HepG2 (cell line): ENCODE results near the gene HIPK2. TPM values are rescaled to one million over a fixed set of nuclear protein-coding genes. Genes with fewer than 3 reads are reported as not detected.

ENCODE experiments used
- ELF1 ChIP-seq: sonication (generic); formaldehyde crosslinking; IDR thresholded peaks from 2 replicates; pipeline ENCODE4 v1.4.0; 2020; ENCODE audit warnings: missing genetic modification reagents
- HNRNPK ChIP-seq: fragments of 200-400 bp; formaldehyde crosslinking; IDR thresholded peaks from 2 replicates; pipeline ENCODE4 v1.6.1; 2018; ENCODE audit warnings: low read length, low read depth, moderate library complexity, mild to moderate bottlenecking; ENCODE audit not compliant: poor library complexity, severe bottlenecking
- IKZF1 ChIP-seq: fragments of 450-650 bp; IDR thresholded peaks from 2 replicates; pipeline ENCODE4 v1.7.1; 2016
- JDP2 ChIP-seq: sonication (generic); formaldehyde crosslinking; IDR thresholded peaks from 2 replicates; pipeline ENCODE4 v1.8.1; 2022; ENCODE audit warnings: missing genetic modification reagents, borderline replicate concordance
- JUND ChIP-seq: sonication (generic); formaldehyde crosslinking; IDR thresholded peaks from 2 replicates; pipeline ENCODE4 v1.8.0; 2022; ENCODE audit warnings: mild to moderate bottlenecking, missing genetic modification reagents
- MIXL1 ChIP-seq: IDR thresholded peaks from 2 replicates; pipeline ENCODE4 v1.6.1; 2016
- MYC ChIP-seq: sonication (generic); formaldehyde crosslinking; IDR thresholded peaks from 2 replicates; pipeline ENCODE4 v1.9.0; 2021; ENCODE audit warnings: missing genetic modification reagents, borderline replicate concordance
- POLR2AphosphoS2 ChIP-seq: IDR thresholded peaks from 2 replicates; pipeline ENCODE4 v1.6.1; 2011; ENCODE audit warnings: low read depth, low read length, improper control_type of control experiment
- PRDM10 ChIP-seq: sonication (generic); formaldehyde crosslinking; IDR thresholded peaks from 2 replicates; pipeline ENCODE4 v1.4.0; 2020; ENCODE audit warnings: low read depth, missing genetic modification reagents
- TP53 ChIP-seq: sonication (generic); formaldehyde crosslinking; conservative IDR thresholded peaks from 2 replicates; pipeline ENCODE4 v1.4.0; 2020; ENCODE audit warnings: missing genetic modification reagents
- UBTF ChIP-seq: sonication (generic); formaldehyde crosslinking; IDR thresholded peaks from 2 replicates; pipeline ENCODE4 v1.4.0; 2020; ENCODE audit warnings: mild to moderate bottlenecking, missing genetic modification reagents
- ZBTB39 ChIP-seq: sonication (generic); formaldehyde crosslinking; IDR thresholded peaks from 2 replicates; pipeline ENCODE4 v1.5.0; 2020; ENCODE audit warnings: missing genetic modification reagents
- ZNF263 ChIP-seq: sonication (generic); formaldehyde crosslinking; IDR thresholded peaks from 2 replicates; pipeline ENCODE4 v1.4.0; 2020; ENCODE audit warnings: missing genetic modification reagents
- ZNF354B ChIP-seq: sonication (generic); formaldehyde crosslinking; IDR thresholded peaks from 2 replicates; pipeline ENCODE4 v1.8.0; 2022; ENCODE audit warnings: mild to moderate bottlenecking, missing genetic modification reagents
- ZNF367 ChIP-seq: sonication (generic); formaldehyde crosslinking; IDR thresholded peaks from 2 replicates; pipeline ENCODE4 v1.4.0; 2020; ENCODE audit warnings: missing genetic modification reagents, borderline replicate concordance
- ZNF496 ChIP-seq: sonication (generic); formaldehyde crosslinking; IDR thresholded peaks from 2 replicates; pipeline ENCODE4 v1.8.1; 2023; ENCODE audit warnings: mild to moderate bottlenecking, moderate library complexity, missing genetic modification reagents; ENCODE audit not compliant: insufficient replicate concordance
- ZNF577 ChIP-seq: sonication (generic); formaldehyde crosslinking; IDR thresholded peaks from 2 replicates; pipeline ENCODE4 v1.4.0; 2020; ENCODE audit warnings: mild to moderate bottlenecking, low read depth, missing genetic modification reagents, borderline replicate concordance
- ZNF598 ChIP-seq: sonication (generic); formaldehyde crosslinking; IDR thresholded peaks from 2 replicates; pipeline ENCODE4 v1.5.1; 2020; ENCODE audit warnings: mild to moderate bottlenecking, missing genetic modification reagents, borderline replicate concordance
- ZNF788 ChIP-seq: sonication (generic); formaldehyde crosslinking; IDR thresholded peaks from 2 replicates; pipeline ENCODE4 v1.5.0; 2020; ENCODE audit warnings: mild to moderate bottlenecking, missing genetic modification reagents, borderline replicate concordance
- ZSCAN20 ChIP-seq: sonication (generic); formaldehyde crosslinking; IDR thresholded peaks from 2 replicates; pipeline ENCODE4 v1.4.0; 2020; ENCODE audit warnings: missing genetic modification reagents, mild to moderate bottlenecking, borderline replicate concordance
- polyA plus RNA-seq, 8 experiments: library from polyadenylated mRNA; depleted of rRNA in 3 of 8; stranded (reverse) in 7 of 8; unstranded in 1 of 8; fragments of >200 nt; fragmentation: Illumina TruSeq in 4 of 8; extraction: Trizol in 4 of 8; gene quantifications; 2 replicates each; pipeline versions ENCODE4 v1.2.1 to v1.2.3, GENCODE V29; 2011 to 2016; ENCODE audit warnings: low read depth in 4 of 8, missing spikeins in 1 of 8, mixed read lengths in 1 of 8; ENCODE audit not compliant: insufficient read depth in 1 of 8
- total RNA-seq, 5 experiments: library from RNA; depleted of rRNA; stranded (reverse); fragments of >200 nt; fragmentation: Illumina TruSeq; extraction: Trizol; gene quantifications; 2 replicates each; pipeline ENCODE4 v1.2.3, GENCODE V29; 2016; ENCODE audit warnings: low read depth in 1 of 5

HIPK2 gene
- total and polyA plus RNA-seq, 2 of the 13 experiments (the other 11 are each of a cell fraction or from before 2014, with no cell fraction given): 14.4 to 20.2 TPM

GRCh38 chr7:139675127-139676125, 102.4 kb downstream of the HIPK2 start (continued):
- TF ChIP-seq UBTF (peak; percentile 37; the same call in 1 of the 2 replicates), ZNF496 (no peak), POLR2AphosphoS2 (no peak), IKZF1 (no peak), JUND (CRISPR knock-in tag) (no peak), ZNF263 (CRISPR knock-in tag) (0 out of 2 replicates have a peak, but pooled peaks have one; percentile 15), JDP2 (CRISPR knock-in tag) (no peak), HNRNPK (no peak), ZNF577 (CRISPR knock-in tag) (no peak), MYC (CRISPR knock-in tag) (peak; percentile 37; the same call in 1 of the 2 replicates), ZNF598 (no peak), ZNF367 (0 out of 2 replicates have a peak, but pooled peaks have one; percentile 38), ZSCAN20 (CRISPR knock-in tag) (no peak), ZBTB39 (CRISPR knock-in tag) (no peak; the same call in 1 of the 2 replicates), MIXL1 (CRISPR knock-in tag) (peak; percentile 93), ZNF354B (CRISPR knock-in tag) (no peak), PRDM10 (CRISPR knock-in tag) (peak; percentile 62; the same call in 1 of the 2 replicates), ELF1 (CRISPR knock-in tag) (peak; percentile 8; the same call in 1 of the 2 replicates), TP53 (CRISPR knock-in tag) (peak; percentile 79), ZNF788 (CRISPR knock-in tag) (peak; percentile 89)
